Measurements from ENCODE around the gene SHB. TPM values are rescaled to one million over a fixed set of nuclear protein-coding genes. Genes with fewer than 3 reads are reported as not detected.

Gene SHB
- total RNA-seq, 1 experiment from 2014 or later: 28.7 TPM

GRCh38 chr9:37873955-37874354, 195.1 kb downstream of the SHB start:
- CTCF ChIA-PET: no interaction called here

More at GRCh38 chr9:37873955-37874354, 195.1 kb downstream of the SHB start:
- ChIA-PET POLR2A (no interaction called here), RAD21 (ENCODE audit: low non-redundant PET in 1 of 2, low total read pairs in 2 of 2, uncharacterized antibody in 2 of 2, unreplicated experiment in 2 of 2) (no interaction called here)
- Histone ChIP-seq H2AFZ (ENCODE audit: low read depth, low read length, poor library complexity, severe bottlenecking) (no peak overlapping the region), H3K4me2 (ENCODE audit: low read length) (no peak overlapping the region), H3K4me3 (replicated peaks in 1 of 2; ENCODE audit: low read depth in 1 of 2, low read length in 2 of 2) (no peak overlapping the region), H3K27ac (ENCODE audit: low read depth, low read length) (no peak overlapping the region), H4K20me1 (ENCODE audit: insufficient read depth) (no peaks in the 10 kb centered on the region), H3K9me2 (ENCODE audit: insufficient read depth) (no peaks in the 10 kb centered on the region), H3K27me3 (ENCODE audit: insufficient read depth, low read length) (no peaks in the 10 kb centered on the region), H3K79me2 (ENCODE audit: insufficient read depth, low read length) (no peaks in the 10 kb centered on the region), H3K4me1 (ENCODE audit: control insufficient read depth in 1 of 2, insufficient read depth in 2 of 2, low read length in 2 of 2) (no peaks in the 10 kb centered on the region), H3K9ac (ENCODE audit: low read length) (no peak overlapping the region), H3K36me3 (ENCODE audit: control insufficient read depth in 1 of 2, insufficient read depth in 2 of 2, low read length in 2 of 2) (peaks cover 0 to 13% of the 10 kb centered on the region in 2 experiments; a peak in 1 of 4 replicates), H3K9me3 (ENCODE audit: control insufficient read depth in 1 of 2, insufficient read depth in 1 of 2, low read depth in 1 of 2, low read length in 2 of 2) (peaks cover 11 to 14% of the 10 kb centered on the region in 2 experiments; a peak in 2 of 4 replicates)
- ATAC-seq (no peak), DNase-seq (ENCODE audit: low read depth, low spot score) (no peak)
- intact Hi-C loops (cut with micrococcal nuclease): no loop called here
- BruUV-seq (replicated peaks): no TSS peak
- TF ChIP-seq EZH2phosphoT487 (IDR thresholded peaks at IDR 0.05; ENCODE audit: borderline replicate concordance): no peak
- no peak for TF ChIP-seq CEBPB (IDR thresholded peaks at IDR 0.05; ENCODE audit: low read depth)
- no peak for TF ChIP-seq ELF1 (IDR thresholded peaks at IDR 0.05; ENCODE audit: borderline replicate concordance, low read depth)
- TF ChIP-seq MAX (IDR thresholded peaks at IDR 0.05): no peak
- TF ChIP-seq CBX3 (IDR thresholded peaks at IDR 0.05; ENCODE audit: low read depth): no peak
- no peak for TF ChIP-seq JUND (IDR thresholded peaks at IDR 0.05)
- no peak for TF ChIP-seq YY1 (IDR thresholded peaks at IDR 0.05; ENCODE audit: extremely low read depth, insufficient replicate concordance, low read depth, low read length)
- TF ChIP-seq SP1 (IDR thresholded peaks at IDR 0.05; ENCODE audit: low read depth): no peak
- no peak for TF ChIP-seq REST (IDR thresholded peaks at IDR 0.05; ENCODE audit: low read depth)
- TF ChIP-seq EZH2 (IDR thresholded peaks at IDR 0.05): no peak
- no peak for TF ChIP-seq RAD21 (IDR thresholded peaks at IDR 0.05; ENCODE audit: low read depth)
- no peak for TF ChIP-seq POLR2A (IDR thresholded peaks at IDR 0.05; ENCODE audit: borderline replicate concordance, extremely low read depth, insufficient read depth, insufficient read length)
- no peak for TF ChIP-seq ZBTB33 (IDR thresholded peaks at IDR 0.05; ENCODE audit: extremely low read depth, insufficient replicate concordance, low read length)
- no peak for TF ChIP-seq ZNF274 (IDR thresholded peaks at IDR 0.05; ENCODE audit: low read depth, low read length)
- TF ChIP-seq EGR1 (IDR thresholded peaks at IDR 0.05; ENCODE audit: low read depth): no peak
